ENCODE measurements around the gene NFIC.

The NFIC gene

GRCh38 chr19:3365836-3366752 lies at the start of gene NFIC:
Gene NFIC, plus strand, starts transcription at chr19:3366583. Its CDS starts 54 bp downstream, at chr19:3366637.
- peak within 1 kb of the TSS; percentile 81 for H3K27ac ChIP-seq
- TF ChIP-seq ZFX (IDR thresholded peaks at IDR 0.05; ENCODE audit: borderline replicate concordance) (no peak), CTCF (IDR thresholded peaks at IDR 0.05) (no peak)

- no peak overlapping the region for H3K27ac ChIP-seq
- no peak for TF ChIP-seq CTCF (IDR thresholded peaks at IDR 0.05)
- no peak for TF ChIP-seq ZFX (IDR thresholded peaks at IDR 0.05; ENCODE audit: borderline replicate concordance)
Observed at GRCh38 chr19:3316659-3317207, 49.6 kb upstream of the NFIC start.

- TF ChIP-seq ZFX (IDR thresholded peaks at IDR 0.05; ENCODE audit: borderline replicate concordance) (no peak), CTCF (IDR thresholded peaks at IDR 0.05) (no peak)
- H3K27ac ChIP-seq, result no peak overlapping the region
Observed at GRCh38 chr19:3319643-3320353, 46.6 kb upstream of the NFIC start.

DNA sequence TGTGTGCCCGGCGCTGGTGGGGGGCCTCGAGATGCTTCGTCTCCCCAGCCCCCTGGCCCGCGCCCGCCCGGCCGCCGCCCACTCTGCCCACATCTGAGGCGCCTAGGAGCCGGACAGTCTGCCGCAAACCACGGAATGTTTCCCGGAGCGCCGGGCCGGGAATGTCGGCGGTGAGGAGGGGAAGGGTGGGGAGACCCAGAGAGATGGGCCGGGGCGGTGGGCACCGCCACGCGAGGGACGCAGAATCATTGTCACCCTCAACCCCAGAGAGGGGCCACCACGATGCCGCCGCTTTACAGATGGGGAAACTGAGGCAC lies 46.1 kb upstream of the NFIC start:
- TF ChIP-seq CTCF (IDR thresholded peaks at IDR 0.05), result no peak
- TF ChIP-seq ZFX (IDR thresholded peaks at IDR 0.05; ENCODE audit: borderline replicate concordance), result no peak
- H3K27ac ChIP-seq, result no peak overlapping the region

GRCh38 chr19:3320853-3321252 lies 45.5 kb upstream of the NFIC start:
- TF ChIP-seq ZFX (IDR thresholded peaks at IDR 0.05; ENCODE audit: borderline replicate concordance) (no peak), CTCF (IDR thresholded peaks at IDR 0.05) (no peak)
- H3K27ac ChIP-seq, result no peak overlapping the region

- TF ChIP-seq CTCF (IDR thresholded peaks at IDR 0.05) (no peak), ZFX (IDR thresholded peaks at IDR 0.05; ENCODE audit: borderline replicate concordance) (no peak)
- no peak overlapping the region for H3K27ac ChIP-seq
Observed at GRCh38 chr19:3321696-3322095, 44.7 kb upstream of the NFIC start.
